AG09319 (cell line): ENCODE measurements around the gene EWSR1.

Experiments used
- DNase-seq: peaks from one replicate; pipeline ENCODE4 v3.0.0-alpha.2; 2010; ENCODE audit warnings: low read depth; ENCODE audit errors: extremely low read depth
- TF ChIP-seq, protein P1 (sequence below): IDR thresholded peaks from 2 replicates; pipeline ENCODE4 v1.5.1; 2011; ENCODE audit warnings: low read depth, mild to moderate bottlenecking, inconsistent platforms, low read length, moderate library complexity

Gene EWSR1

DNA sequence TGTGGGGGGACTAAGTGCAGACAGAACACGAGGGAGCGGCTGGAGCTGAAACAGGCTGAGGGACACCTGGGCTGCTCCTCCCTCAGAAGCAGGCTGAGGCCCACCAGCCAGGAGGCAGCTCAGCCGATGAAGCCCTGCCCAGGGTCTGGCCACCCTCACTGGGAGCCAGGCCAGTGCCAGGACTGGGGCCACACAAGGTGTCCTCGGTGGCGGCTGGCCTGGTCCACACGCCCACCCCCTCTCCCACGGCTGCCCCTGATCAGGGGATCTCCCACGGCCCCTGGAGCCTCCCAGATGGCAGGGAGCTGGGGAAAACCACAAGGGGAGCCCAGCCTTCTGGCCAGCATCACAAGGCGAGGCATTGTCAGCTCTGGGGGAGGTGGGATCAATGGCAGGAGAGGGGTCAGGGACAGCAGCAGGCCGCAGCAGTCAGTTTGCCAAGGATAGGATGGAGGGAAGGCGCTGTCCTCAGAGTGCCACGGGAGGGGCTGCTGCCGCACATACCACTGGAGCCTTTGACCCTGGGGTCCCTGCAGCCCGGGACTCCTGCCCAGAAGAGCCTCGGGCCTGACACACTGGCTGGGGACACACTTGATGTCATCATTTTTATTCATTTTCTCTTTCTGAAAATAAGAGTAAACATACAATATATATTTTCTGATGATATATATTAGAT, 59.2 kb downstream of the EWSR1 start:
- TF ChIP-seq, protein P1, sequence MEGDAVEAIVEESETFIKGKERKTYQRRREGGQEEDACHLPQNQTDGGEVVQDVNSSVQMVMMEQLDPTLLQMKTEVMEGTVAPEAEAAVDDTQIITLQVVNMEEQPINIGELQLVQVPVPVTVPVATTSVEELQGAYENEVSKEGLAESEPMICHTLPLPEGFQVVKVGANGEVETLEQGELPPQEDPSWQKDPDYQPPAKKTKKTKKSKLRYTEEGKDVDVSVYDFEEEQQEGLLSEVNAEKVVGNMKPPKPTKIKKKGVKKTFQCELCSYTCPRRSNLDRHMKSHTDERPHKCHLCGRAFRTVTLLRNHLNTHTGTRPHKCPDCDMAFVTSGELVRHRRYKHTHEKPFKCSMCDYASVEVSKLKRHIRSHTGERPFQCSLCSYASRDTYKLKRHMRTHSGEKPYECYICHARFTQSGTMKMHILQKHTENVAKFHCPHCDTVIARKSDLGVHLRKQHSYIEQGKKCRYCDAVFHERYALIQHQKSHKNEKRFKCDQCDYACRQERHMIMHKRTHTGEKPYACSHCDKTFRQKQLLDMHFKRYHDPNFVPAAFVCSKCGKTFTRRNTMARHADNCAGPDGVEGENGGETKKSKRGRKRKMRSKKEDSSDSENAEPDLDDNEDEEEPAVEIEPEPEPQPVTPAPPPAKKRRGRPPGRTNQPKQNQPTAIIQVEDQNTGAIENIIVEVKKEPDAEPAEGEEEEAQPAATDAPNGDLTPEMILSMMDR = no peak
- no peak for DNase-seq

- TF ChIP-seq, protein P1 = no peak
- DNase-seq = no peak
Observed at GRCh38 chr22:29328055-29328454, 60.0 kb downstream of the EWSR1 start.

GRCh38 chr22:29328566-29329500, 60.8 kb downstream of the EWSR1 start:
- TF ChIP-seq, protein P1 = no peak
- no peak for DNase-seq

DNA sequence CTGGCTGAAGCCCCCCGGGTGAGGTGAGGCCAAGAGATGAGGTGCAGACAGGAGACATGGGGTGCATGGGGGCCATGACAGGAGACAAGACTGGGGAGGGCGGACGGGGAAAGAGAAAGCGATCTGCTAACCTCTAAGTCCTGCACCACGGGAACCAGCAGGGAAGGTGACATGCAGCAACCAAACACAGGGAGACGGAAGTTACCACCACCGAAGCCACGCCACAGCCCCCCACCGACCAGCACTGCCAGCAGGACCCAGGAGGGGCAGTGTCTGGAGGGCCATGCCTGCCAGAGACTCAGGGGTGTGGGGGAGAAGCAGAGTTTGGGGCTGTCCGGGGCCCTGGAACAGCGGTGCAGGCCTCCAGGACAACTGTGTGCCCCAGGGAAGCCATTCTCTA, 61.5 kb downstream of the EWSR1 start:
- DNase-seq = no peak
- TF ChIP-seq, protein P1 = no peak

DNA sequence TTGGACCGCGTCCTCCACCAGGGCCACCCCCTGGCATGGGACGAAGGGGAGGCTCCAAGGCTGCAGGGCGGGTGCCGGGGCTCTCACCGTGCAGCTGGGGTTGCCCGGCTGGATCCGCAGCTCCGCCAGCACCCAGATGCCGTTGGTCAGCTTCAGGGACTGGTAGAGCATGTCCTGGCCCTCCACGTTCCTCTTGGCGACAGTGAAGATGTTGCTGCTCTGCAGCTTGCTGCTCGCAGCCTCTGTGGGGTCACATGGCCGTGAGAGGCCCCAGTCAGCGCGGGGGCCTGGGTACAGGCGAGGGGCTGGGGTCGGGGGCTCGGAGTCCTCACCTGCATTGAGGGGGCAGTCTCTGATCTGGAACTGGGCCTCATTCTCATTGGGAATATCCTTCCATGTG, 62.2 kb downstream of the EWSR1 start:
- TF ChIP-seq, protein P1 = no peak
- DNase-seq = no peak

DNA sequence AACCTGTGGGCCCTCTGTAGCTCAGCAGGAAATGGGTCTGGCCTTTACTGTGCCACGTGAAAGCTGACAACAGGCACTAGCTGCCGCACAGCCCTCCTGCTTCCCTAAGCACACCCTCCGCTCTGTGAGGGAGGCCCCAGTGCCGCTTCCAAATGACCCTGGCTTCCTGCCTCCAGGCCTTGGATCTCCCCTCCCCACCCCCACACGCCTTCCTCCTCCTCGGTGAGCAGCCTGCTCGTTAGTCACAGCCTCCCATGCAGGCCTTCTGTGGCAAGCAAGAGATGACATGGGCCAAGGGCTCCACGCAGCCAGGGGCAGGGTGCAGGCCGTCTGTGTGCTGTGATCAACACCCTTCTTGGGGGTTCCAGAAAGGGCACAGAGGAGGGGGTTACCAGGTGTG, 62.7 kb downstream of the EWSR1 start:
- TF ChIP-seq, protein P1 = no peak
- DNase-seq = no peak

- no peak for DNase-seq
- TF ChIP-seq, protein P1 = no peak
Observed at GRCh38 chr22:29331213-29331612, 63.1 kb downstream of the EWSR1 start.
